MM.1S (cell line): Measurements from ENCODE around the gene NOXO1.

Source experiments
- DNase-seq: peaks from one replicate; pipeline ENCODE4 v3.0.0-alpha.2; 2015
- H2AFZ ChIP-seq: fragments of 300-600 bp; sonication (generic); 2 replicates; pipeline ENCODE4 v1.6.0; 2016; ENCODE audit warnings: antibody characterized with exemption, low read length
- H3F3A ChIP-seq: fragments of 300-600 bp; sonication (generic); 2 replicates; pipeline ENCODE4 v1.6.1; 2016; ENCODE audit warnings: mild to moderate bottlenecking, antibody characterized with exemption, low read length, moderate library complexity, mixed read lengths; ENCODE audit not compliant: insufficient read depth
- H3K27ac ChIP-seq: fragments of 300-600 bp; sonication (generic); 2 replicates; pipeline ENCODE4 v1.5.1; 2016; ENCODE audit warnings: mild to moderate bottlenecking, low read length
- H3K27me3 ChIP-seq: fragments of 300-600 bp; sonication (generic); replicated peaks from 2 replicates; pipeline ENCODE4 v1.6.0; 2016; ENCODE audit warnings: low read length; ENCODE audit not compliant: insufficient read depth
- H3K36me3 ChIP-seq: fragments of 300-600 bp; sonication (generic); replicated peaks from 2 replicates; pipeline ENCODE4 v1.6.1; 2016; ENCODE audit warnings: mild to moderate bottlenecking, low read length, mixed read lengths; ENCODE audit not compliant: insufficient read depth
- H3K4me1 ChIP-seq: fragments of 300-600 bp; sonication (generic); 2 replicates; pipeline ENCODE4 v1.6.1; 2016; ENCODE audit warnings: low read length, mixed read lengths
- H3K4me2 ChIP-seq: fragments of 300-600 bp; sonication (generic); 2 replicates; pipeline ENCODE4 v1.6.0; 2016; ENCODE audit warnings: low read depth, low read length
- H3K4me3 ChIP-seq: fragments of 300-600 bp; sonication (generic); 2 replicates; pipeline ENCODE4 v1.5.1; 2016; ENCODE audit warnings: low read length, mixed read lengths
- H3K79me2 ChIP-seq: fragments of 300-600 bp; sonication (generic); 2 replicates; pipeline ENCODE4 v1.6.1; 2016; ENCODE audit warnings: mixed run types, low read length, mixed read lengths
- H3K9ac ChIP-seq: fragments of 300-600 bp; sonication (generic); 2 replicates; pipeline ENCODE4 v1.6.1; 2016; ENCODE audit warnings: low read length, mixed read lengths
- H3K9me2 ChIP-seq: fragments of 300-600 bp; sonication (generic); replicated peaks from 2 replicates; pipeline ENCODE4 v1.6.1; 2016; ENCODE audit warnings: mild to moderate bottlenecking, low read length, mixed read lengths; ENCODE audit not compliant: insufficient read depth
- H3K9me3 ChIP-seq: fragments of 300-600 bp; sonication (generic); replicated peaks from 2 replicates; pipeline ENCODE4 v1.6.1; 2016; ENCODE audit warnings: mild to moderate bottlenecking, low read length, mixed read lengths; ENCODE audit not compliant: insufficient read depth
- H4K20me1 ChIP-seq: fragments of 300-600 bp; sonication (generic); 2 replicates; pipeline ENCODE4 v1.6.1; 2016; ENCODE audit warnings: mild to moderate bottlenecking, low read length, moderate library complexity, mixed read lengths; ENCODE audit not compliant: insufficient read depth
- CTCF ChIP-seq: fragments of 300-600 bp; sonication (generic); IDR thresholded peaks from 2 replicates; pipeline ENCODE4 v1.5.1; 2016; ENCODE audit warnings: antibody characterized with exemption, low read length, mixed read lengths
- EZH2 ChIP-seq: fragments of 300-600 bp; sonication (generic); optimal IDR thresholded peaks from 2 replicates; pipeline ENCODE3; 2017; ENCODE audit warnings: low read depth, mild to moderate bottlenecking, antibody characterized with exemption, low read length, mixed read lengths
- EZH2phosphoT487 ChIP-seq: fragments of 300-600 bp; sonication (generic); IDR thresholded peaks from 2 replicates; pipeline ENCODE4 v1.6.1; 2018; ENCODE audit warnings: antibody characterized with exemption, low read length

The NOXO1 gene

GRCh38 chr16:1961651-1962067 is 19.6 kb downstream of the NOXO1 start:
- no peaks in the 10 kb centered on the region for H3K9me3 ChIP-seq
- peaks cover 43% of the 10 kb centered on the region for H3K79me2 ChIP-seq
- no peaks in the 10 kb centered on the region for H3K27me3 ChIP-seq
- peaks cover 15% of the 10 kb centered on the region for H3K4me1 ChIP-seq
- H3K9me2 ChIP-seq, result no peaks in the 10 kb centered on the region
- H3K4me2 ChIP-seq, result no peak overlapping the region
- H3K36me3 ChIP-seq, result peaks cover 17% of the 10 kb centered on the region
- no peaks in the 10 kb centered on the region for H4K20me1 ChIP-seq
- no peak overlapping the region for H3K4me3 ChIP-seq
- H3F3A ChIP-seq, result peaks cover 40% of the 10 kb centered on the region
- no peak overlapping the region for H3K27ac ChIP-seq
- no peak overlapping the region for H2AFZ ChIP-seq
- no peak for DNase-seq
- TF ChIP-seq CTCF, result no peak
- TF ChIP-seq EZH2, result no peak
- no peak for TF ChIP-seq EZH2phosphoT487
- no peak overlapping the region for H3K9ac ChIP-seq

GRCh38 chr16:1960665-1961630 is 20.3 kb downstream of the NOXO1 start:
- no peak overlapping the region for H2AFZ ChIP-seq
- peak overlapping the region; percentile 92; the same call in 1 of the 2 replicates for H3K4me2 ChIP-seq
- H3K27ac ChIP-seq, result no peak overlapping the region
- no peaks in the 10 kb centered on the region for H3K9me3 ChIP-seq
- no peak overlapping the region for H3K9ac ChIP-seq
- H3K79me2 ChIP-seq, result peaks cover 42% of the 10 kb centered on the region
- no peaks in the 10 kb centered on the region for H3K27me3 ChIP-seq
- no peaks in the 10 kb centered on the region for H3K9me2 ChIP-seq
- H3K4me3 ChIP-seq, result peak overlapping the region; percentile 88
- peaks cover 40% of the 10 kb centered on the region for H3F3A ChIP-seq
- no peaks in the 10 kb centered on the region for H4K20me1 ChIP-seq
- peaks cover 15% of the 10 kb centered on the region for H3K4me1 ChIP-seq
- DNase-seq, result no peak
- peaks cover 17% of the 10 kb centered on the region for H3K36me3 ChIP-seq
- TF ChIP-seq EZH2 (no peak), CTCF (no peak), EZH2phosphoT487 (no peak)

GRCh38 chr16:1959269-1960039 is 21.8 kb downstream of the NOXO1 start, which contains the start of gene NDUFB10:
NDUFB10 (plus strand) TSS chr16:1959538; CDS start chr16:1959625, 87 bp downstream.
- Histone ChIP-seq H3K9ac (peak within 1 kb of the TSS; percentile 91), H3K36me3 (peaks cover 17% of the 10 kb centered on the region), H2AFZ (peak within 1 kb of the TSS; percentile 81), H3K27me3 (peaks cover 8% of the 10 kb centered on the region), H3K27ac (no peak within 1 kb of the TSS), H4K20me1 (no peaks in the 10 kb centered on the region), H3K4me3 (peak within 1 kb of the TSS; percentile 88), H3K4me2 (peak within 1 kb of the TSS; percentile 92), H3F3A (peaks cover 36% of the 10 kb centered on the region), H3K9me3 (no peaks in the 10 kb centered on the region), H3K4me1 (peaks cover 15% of the 10 kb centered on the region), H3K9me2 (no peaks in the 10 kb centered on the region), H3K79me2 (peaks cover 29% of the 10 kb centered on the region)
- TF ChIP-seq EZH2phosphoT487, result no peak
- TF ChIP-seq CTCF, result peak; percentile 80
- peak; percentile 92 for DNase-seq
